Esophagus squamous epithelium (tissue), 5 donors: ENCODE data around the gene NCAPG. TPM values are rescaled to one million over a fixed set of nuclear protein-coding genes. Genes with fewer than 3 reads are reported as not detected.

Source experiments
- DNase-seq: peaks from one replicate; lab custom pipeline; 2025; lab: John Stamatoyannopoulos, UW
- H3K27ac ChIP-seq, 4 donors: fragments of 200-600 bp; sonication (generic); one replicate each; pipeline ENCODE4 v1.5.1; 2016 to 2019; ENCODE audit warnings: mild to moderate bottlenecking in 1 of 4
- H3K27me3 ChIP-seq, 4 donors: fragments of 200-600 bp; sonication (generic); 1 replicate in 3 of 4; 2 replicates in 1 of 4; pipeline versions ENCODE4 v1.5.1 to v1.6.0; 2017 to 2021; ENCODE audit warnings: antibody characterized with exemption in 1 of 4
- H3K36me3 ChIP-seq, 3 donors: fragments of 200-600 bp; sonication (generic); one replicate each; pipeline ENCODE4 v1.5.1; 2016 to 2019
- H3K4me1 ChIP-seq, 3 donors: fragments of 200-600 bp; sonication (generic); one replicate each; pipeline ENCODE4 v1.5.1; 2017 to 2019
- H3K4me3 ChIP-seq, 4 donors: fragments of 200-600 bp; sonication (generic); 1 replicate in 3 of 4; 2 replicates in 1 of 4; pipeline ENCODE4 v1.5.1; 2016 to 2019; ENCODE audit warnings: mild to moderate bottlenecking in 2 of 4, moderate library complexity in 1 of 4
- H3K9me3 ChIP-seq, 3 donors: fragments of 200-600 bp; sonication (generic); one replicate each; pipeline ENCODE4 v1.5.1; 2016 to 2019
- POLR2A ChIP-seq, 4 donors: fragments of 450-650 bp; IDR thresholded peaks; one replicate each; pipeline ENCODE4 v1.6.1; 2017; ENCODE audit warnings: antibody characterized with exemption in 4 of 4, mild to moderate bottlenecking in 4 of 4, moderate library complexity in 3 of 4
- WGBS, 2 donors: methylation state at CpG; one replicate each; pipeline ENCODE4 v1.1.5; 2018; 5-methylcytosine and 5-hydroxymethylcytosine counted together
- intact Hi-C: fragments of 100-400 bp; cut with DNase I; formaldehyde crosslinking; loops from one replicate; pipeline ENCODE4 v1.15.0; 2022
- total RNA-seq, 4 donors: library from RNA; depleted of rRNA; stranded (reverse); fragments of >200 nt; gene quantifications; one replicate each; pipeline ENCODE4 v1.1.0, GENCODE V29; 2016
- TF ChIP-seq, protein P1 (sequence below), 6 experiments: fragments of 450-650 bp in 4 of 6; fragments of 200-600 bp in 2 of 6; sonication (generic) in 2 of 6; IDR thresholded peaks; one replicate each; pipeline ENCODE4 v1.5.1; 2016 to 2019; ENCODE audit warnings: antibody characterized with exemption in 6 of 6, mild to moderate bottlenecking in 4 of 6, moderate library complexity in 4 of 6
- donor health status: DM: yes; HTN: yes; CAD: no.

Gene NCAPG
- total RNA-seq, 4 donors from 2014 or later: 3.8 to 19.4 (median 12.5) TPM

DNA sequence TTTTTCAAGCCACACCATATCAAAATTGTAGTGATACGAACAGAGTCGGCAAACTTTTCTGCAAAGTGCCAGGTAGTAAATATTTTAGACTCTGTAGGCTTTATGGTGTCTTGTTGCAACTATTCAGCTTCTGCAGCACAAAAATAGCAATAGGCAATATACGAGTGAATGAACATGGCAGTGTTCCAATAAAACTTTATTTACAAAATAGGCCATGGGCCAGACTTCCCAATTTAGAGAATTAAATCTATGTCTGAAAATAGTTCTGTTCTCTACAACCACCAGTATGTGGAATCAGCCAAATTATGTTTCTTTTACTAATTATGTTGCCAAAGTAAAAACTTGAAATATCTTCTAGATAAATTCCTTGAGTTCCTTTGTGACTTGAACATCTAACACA is 56.5 kb downstream of the NCAPG start:
- TF ChIP-seq, protein P1, sequence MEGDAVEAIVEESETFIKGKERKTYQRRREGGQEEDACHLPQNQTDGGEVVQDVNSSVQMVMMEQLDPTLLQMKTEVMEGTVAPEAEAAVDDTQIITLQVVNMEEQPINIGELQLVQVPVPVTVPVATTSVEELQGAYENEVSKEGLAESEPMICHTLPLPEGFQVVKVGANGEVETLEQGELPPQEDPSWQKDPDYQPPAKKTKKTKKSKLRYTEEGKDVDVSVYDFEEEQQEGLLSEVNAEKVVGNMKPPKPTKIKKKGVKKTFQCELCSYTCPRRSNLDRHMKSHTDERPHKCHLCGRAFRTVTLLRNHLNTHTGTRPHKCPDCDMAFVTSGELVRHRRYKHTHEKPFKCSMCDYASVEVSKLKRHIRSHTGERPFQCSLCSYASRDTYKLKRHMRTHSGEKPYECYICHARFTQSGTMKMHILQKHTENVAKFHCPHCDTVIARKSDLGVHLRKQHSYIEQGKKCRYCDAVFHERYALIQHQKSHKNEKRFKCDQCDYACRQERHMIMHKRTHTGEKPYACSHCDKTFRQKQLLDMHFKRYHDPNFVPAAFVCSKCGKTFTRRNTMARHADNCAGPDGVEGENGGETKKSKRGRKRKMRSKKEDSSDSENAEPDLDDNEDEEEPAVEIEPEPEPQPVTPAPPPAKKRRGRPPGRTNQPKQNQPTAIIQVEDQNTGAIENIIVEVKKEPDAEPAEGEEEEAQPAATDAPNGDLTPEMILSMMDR (IDR thresholded peaks at IDR 0.05): no peak
- TF ChIP-seq POLR2A (IDR thresholded peaks at IDR 0.05): no peak

DNA sequence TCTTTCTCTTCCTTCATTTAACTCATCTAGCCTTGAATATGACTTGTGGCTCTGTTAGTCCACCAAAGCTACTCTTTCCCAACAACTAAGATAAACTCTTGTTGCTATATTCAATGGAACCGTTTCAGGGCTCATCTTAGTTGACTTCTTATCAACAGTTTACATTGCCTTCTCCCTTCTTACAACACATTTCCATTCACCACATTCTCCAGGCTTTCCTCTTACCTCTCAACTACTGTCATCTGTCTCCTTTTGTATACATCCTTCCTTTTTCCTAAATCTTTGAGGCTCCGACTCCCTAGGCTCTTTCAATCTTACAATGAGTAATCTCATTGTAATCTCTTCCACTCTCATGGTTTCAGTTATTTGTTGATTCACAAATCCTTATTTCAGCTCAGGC is 58.5 kb downstream of the NCAPG start:
- Histone ChIP-seq H3K27ac (no peak overlapping the region), H3K9me3 (no peaks in the 10 kb centered on the region), H3K4me1 (no peaks in the 10 kb centered on the region), H3K36me3 (no peaks in the 10 kb centered on the region), H3K4me3 (no peak overlapping the region), H3K27me3 (no peaks in the 10 kb centered on the region)
- no peak for DNase-seq
- intact Hi-C loops: no loop called here
- 49 to 67% methylated on average over 2 of the region's 2 CpGs for WGBS, 2 donors
- TF ChIP-seq, protein P1 (IDR thresholded peaks at IDR 0.05): no peak
- TF ChIP-seq POLR2A (IDR thresholded peaks at IDR 0.05): no peak

More for the DNA sequence above, 56.5 kb downstream of the NCAPG start:
- intact Hi-C loops: no loop called here
- Histone ChIP-seq H3K27me3 (no peaks in the 10 kb centered on the region), H3K4me1 (no peaks in the 10 kb centered on the region), H3K36me3 (no peaks in the 10 kb centered on the region), H3K4me3 (no peak overlapping the region), H3K9me3 (peaks cover 0 to under 1% (median 0%) of the 10 kb centered on the region in 3 donors), H3K27ac (no peak overlapping the region)
- 71 to 80% methylated on average over 3 of the region's 3 CpGs for WGBS, 2 donors
- no peak for DNase-seq

DNA sequence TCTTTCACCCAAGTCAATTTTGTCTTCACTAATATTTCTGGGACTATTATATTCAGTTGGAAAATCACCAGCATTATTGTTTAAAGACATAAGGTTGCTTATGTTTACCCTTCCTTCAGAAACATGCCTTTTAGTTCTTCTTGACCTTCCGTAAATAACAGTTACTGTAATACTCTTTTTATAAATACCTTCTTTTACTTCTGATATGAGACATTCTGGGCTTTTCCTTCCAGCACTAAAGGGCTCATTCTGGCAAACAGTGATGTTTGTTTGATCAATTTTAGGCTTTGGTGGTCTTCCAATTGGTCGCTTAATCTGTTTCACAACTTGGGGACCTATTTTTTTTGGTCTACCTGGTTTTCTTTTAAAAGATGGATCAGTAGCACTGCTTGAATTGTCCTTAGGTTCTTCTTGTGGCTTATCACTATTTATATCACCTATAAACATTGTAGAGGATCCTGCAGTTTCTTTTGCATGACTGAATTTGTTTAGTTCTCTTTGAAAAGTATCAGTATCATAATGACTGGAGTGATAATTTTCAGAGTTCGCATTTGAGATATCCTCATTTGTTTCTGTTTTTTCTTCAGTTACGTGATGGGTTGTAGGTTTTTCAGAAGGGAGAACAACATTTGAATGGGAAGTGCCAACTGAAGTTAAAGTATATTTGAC is 64.8 kb downstream of the NCAPG start:
- H3K4me3 ChIP-seq: no peak overlapping the region
- no peaks in the 10 kb centered on the region for H3K4me1 ChIP-seq
- no peaks in the 10 kb centered on the region for H3K9me3 ChIP-seq
- intact Hi-C loops: no loop called here
- TF ChIP-seq, protein P1 (IDR thresholded peaks at IDR 0.05): no peak
- no peak for TF ChIP-seq POLR2A (IDR thresholded peaks at IDR 0.05)
- 84 to 91% methylated on average over 4 of the region's 4 CpGs for WGBS, 2 donors
- no peaks in the 10 kb centered on the region for H3K27me3 ChIP-seq
- H3K36me3 ChIP-seq: no peaks in the 10 kb centered on the region
- DNase-seq: no peak
- H3K27ac ChIP-seq: no peak overlapping the region

DNA sequence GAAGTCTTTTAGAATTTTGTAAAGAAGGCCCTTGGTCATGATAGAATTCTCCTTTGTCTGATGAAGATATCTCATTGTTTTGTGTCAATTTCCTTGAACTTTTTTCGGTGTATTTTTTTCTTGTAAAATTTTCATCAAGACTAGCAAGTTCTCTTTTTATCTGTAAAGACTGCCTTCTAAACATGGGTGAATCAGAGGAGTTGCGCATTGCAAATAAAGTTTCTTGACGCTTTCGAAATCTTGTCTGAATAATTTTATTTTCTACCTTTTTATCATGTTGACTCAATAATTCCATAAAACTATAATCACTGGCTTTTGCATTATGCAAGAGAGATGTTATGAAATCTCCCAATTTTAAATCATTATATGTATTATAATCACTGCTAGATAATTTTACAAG is 66.2 kb downstream of the NCAPG start:
- no peak for DNase-seq
- Histone ChIP-seq H3K4me3 (no peak overlapping the region), H3K27ac (no peak overlapping the region), H3K36me3 (no peaks in the 10 kb centered on the region), H3K4me1 (no peaks in the 10 kb centered on the region), H3K9me3 (no peaks in the 10 kb centered on the region), H3K27me3 (no peaks in the 10 kb centered on the region)
- TF ChIP-seq POLR2A (IDR thresholded peaks at IDR 0.05): no peak
- TF ChIP-seq, protein P1 (IDR thresholded peaks at IDR 0.05): no peak
- 94 to 96% methylated on average over 4 of the region's 4 CpGs for WGBS, 2 donors
- intact Hi-C loops: no loop called here

DNA sequence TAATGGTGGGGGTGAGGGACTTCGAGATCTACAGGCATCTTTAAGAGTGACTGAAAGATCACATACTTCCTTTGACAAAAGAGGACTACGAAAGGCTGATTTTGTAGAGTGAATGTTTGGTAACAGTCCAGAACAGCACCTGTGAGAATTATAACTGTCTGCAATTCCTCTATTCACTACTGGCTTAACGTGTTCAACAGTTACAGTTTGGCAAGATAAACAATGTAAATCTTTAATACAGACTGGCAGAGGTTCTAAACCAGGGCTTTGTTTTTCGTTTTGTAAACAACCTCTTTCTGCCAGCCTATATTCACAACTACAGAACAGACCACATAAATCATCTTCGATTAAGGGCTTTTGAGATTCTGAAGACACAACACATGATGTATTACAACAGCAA is 66.9 kb downstream of the NCAPG start:
- H3K36me3 ChIP-seq: no peaks in the 10 kb centered on the region
- H3K27ac ChIP-seq: no peak overlapping the region
- no peak for TF ChIP-seq POLR2A (IDR thresholded peaks at IDR 0.05)
- no peak overlapping the region for H3K4me3 ChIP-seq
- WGBS, 2 donors: 57 to 67% methylated on average over 5 of the region's 5 CpGs
- no peaks in the 10 kb centered on the region for H3K9me3 ChIP-seq
- no peak for DNase-seq
- intact Hi-C loops: no loop called here
- no peaks in the 10 kb centered on the region for H3K4me1 ChIP-seq
- no peaks in the 10 kb centered on the region for H3K27me3 ChIP-seq
